HG02938 (cell line): ENCODE data around the gene LRRC70.
A peak's percentile ranks its signal among the peaks of the same experiment; 100 is the strongest.
"Not testable (repeated sequence)": the region's sequence is repeated elsewhere in the genome, so short reads cannot be mapped to it uniquely, and the experiment has no call there.

Experiments used
- ATAC-seq: cut with Tn5 transposase; IDR thresholded peaks from one replicate; pipeline ENCODE4 v1.9.1; 2021; ENCODE audit warnings: mild to moderate bottlenecking, moderate library complexity; ENCODE audit not compliant: unreplicated experiment

Gene LRRC70

DNA sequence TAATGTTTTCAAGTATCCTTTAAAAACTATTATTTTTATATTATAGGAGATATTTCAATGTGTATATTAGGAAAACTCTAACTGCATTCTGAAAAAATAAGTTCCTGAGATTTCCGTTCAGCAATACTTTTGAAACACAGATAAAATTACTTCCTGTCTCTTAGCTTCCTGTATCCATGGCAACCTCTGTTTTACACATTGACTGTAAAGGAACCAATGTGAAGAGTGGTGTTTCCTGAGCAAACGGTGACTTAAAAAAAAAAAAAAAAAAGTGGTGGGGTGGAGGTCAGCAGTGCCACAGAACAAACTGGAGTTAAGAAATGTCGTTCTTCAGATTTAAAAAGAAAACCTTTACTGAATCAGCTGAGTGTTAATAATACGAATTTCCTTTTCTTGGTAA lies at the start of gene LRRC70:
TSS of gene LRRC70 (plus strand) at position 280 of the 400 bp plus-strand sequence. CDS start 620 bp downstream, outside the sequence.
- peak; percentile 94 for ATAC-seq

GRCh38 chr5:62533597-62533996 lies 45.0 kb upstream of the LRRC70 start:
- no peak for ATAC-seq

DNA sequence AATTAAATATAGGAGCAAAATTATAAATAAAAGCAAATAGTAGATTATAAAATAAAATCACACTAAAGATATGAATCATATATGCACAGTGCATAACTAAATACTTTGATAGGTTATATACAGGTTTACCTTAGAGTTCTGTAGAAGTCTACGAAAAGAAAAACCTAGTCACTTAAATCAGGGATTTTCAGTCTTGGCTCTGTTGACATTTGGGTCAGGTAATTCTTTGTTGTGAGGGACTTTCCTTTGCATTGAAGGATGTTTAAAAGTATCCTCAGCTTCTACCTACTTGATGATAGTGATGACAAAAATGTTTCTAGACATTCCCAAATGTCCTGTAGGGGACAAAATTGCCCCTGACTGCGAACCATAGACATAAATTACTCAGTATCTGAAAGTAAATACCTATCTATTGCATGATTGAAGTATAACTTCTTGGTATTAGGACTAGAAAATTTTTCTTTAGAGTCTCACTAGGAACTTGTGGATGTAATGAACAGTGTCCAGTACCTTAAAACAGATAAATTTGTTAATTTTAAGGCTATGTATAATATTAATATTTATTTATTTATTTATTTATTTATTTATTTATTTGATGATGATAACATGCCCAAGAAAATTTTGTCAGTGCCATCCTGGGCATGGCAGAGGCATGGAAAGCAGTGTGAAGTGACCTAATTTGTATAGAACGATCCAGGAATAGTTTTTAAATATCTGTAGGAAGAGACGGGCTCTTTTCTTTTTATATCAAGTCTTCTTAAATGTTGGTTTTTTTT lies 44.0 kb upstream of the LRRC70 start:
- no peak for ATAC-seq

DNA sequence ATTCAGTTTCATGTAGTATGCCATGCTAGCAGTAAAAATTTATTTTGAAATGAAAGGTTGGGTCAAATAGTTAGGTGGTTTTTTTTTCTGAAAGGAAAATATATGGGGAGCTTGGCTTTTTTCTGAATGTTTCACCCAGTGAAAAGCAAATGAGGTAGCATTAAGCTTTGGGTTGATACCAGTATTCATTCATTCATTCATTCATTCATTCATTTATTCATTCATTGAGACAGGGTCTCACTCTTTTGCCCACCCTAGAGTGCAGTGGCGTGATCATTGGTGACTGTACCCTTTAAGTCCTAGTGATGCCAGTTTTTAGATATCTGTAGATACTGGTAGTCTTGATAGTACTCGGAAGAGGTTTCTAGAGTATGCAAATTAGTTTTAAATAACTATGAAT lies 42.4 kb upstream of the LRRC70 start:
- ATAC-seq: no peak

DNA sequence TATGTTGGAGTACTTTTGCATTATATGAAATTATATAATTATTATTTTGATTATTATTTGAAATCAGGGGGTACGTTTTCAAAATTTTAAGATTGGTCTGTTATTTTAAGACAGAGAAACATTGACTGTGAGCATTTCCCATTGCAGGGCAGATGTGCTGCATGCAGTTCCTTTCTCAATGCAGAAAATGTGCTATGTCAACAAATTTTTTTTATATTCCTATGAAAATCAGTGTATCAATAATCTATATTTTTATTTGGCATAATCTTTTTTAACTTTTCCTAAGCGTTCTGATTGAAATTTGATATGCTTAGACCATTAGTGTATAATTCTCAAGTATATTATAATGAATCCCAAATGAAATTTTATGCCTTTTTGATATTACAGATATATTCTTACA lies 41.8 kb upstream of the LRRC70 start:
- ATAC-seq: no peak

GRCh38 chr5:62538017-62538942 lies 40.3 kb upstream of the LRRC70 start:
- peak; percentile 58 for ATAC-seq

DNA sequence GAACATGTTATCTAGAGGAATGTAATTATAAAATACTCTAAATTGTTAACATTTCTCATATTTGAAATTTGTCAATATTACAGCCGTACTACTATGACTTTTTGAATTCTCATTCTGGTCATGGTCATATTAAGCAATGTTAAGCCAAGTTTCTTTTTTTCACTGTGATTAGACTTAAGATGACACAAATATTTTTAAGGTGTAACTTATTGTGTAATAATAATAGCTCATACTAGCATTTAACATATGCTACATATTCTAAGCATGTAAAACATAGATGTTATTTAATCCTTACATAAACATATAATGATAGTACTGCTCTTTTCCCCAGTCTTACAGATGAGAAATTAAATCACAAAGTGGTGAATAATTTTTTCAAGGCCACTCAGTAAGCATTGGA lies 35.9 kb upstream of the LRRC70 start:
- no peak for ATAC-seq

DNA sequence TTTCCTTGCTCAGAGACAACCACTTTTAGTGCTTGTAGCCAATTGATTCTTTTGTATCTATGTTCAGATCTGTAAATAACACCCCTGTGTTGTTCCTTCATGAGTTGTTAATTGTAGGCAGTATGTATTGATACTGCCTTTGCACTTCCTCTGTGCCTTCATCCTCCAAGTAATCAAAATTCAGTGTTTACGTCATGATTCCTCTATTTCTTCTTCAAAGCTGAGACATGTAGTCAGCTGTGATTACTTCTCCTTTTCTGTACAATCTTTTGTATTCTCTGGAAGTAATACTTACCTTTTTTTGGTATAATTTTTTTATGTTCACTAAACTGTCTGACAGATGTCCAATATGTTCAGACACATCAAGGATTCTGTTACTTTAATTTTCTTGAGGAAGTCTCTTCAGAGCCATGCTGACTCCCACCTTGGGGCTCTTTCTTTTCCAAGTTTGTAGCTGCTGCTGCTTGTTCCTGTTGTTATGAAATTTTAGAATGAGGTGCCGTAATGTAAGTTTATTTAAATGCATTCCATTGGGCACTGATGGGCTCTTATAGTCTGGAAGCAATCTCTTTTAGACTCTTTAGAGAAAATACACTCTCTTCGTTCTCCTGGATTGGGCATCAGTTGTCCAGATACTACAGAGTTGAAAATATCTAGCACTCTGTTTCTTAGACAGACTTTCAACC lies 30.5 kb upstream of the LRRC70 start:
- no peak for ATAC-seq

DNA sequence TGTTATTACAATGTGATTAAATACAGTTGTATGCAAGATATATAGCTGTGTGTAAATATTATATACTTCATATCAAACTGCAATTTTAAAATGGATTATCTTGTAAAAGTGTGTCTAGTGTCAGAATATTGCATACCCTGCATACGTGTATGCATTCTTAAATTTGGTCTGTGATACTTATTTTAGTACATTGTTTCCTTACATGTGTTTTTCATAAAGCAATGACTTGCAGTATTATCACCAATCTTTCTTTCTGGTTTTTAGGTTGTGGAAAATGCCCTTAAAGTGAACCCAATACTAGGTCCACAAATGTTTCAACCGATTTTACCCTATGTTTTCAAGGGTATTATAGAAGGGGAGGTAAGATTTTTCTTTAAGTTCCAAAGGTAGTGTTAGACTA lies 28.5 kb upstream of the LRRC70 start:
- ATAC-seq: no peak

DNA sequence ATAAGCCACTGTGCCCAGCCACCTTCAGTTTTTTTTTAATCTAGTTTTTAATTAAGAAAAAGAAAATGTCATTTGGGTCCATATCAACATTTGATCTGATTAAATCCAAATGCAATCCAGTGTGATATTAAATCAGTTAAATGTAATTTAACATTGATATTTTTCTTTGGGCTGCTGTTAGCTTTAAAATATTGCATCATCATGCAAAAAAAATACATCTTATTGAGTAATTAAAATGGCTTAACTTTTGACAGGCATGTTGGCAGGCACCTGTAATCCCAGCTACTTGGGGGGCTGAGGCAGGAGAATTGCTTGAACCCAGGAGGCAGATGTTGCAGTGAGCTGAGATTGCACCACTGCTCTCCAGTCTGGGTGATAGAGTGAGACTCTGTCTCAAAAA lies 22.7 kb upstream of the LRRC70 start:
- no peak for ATAC-seq

DNA sequence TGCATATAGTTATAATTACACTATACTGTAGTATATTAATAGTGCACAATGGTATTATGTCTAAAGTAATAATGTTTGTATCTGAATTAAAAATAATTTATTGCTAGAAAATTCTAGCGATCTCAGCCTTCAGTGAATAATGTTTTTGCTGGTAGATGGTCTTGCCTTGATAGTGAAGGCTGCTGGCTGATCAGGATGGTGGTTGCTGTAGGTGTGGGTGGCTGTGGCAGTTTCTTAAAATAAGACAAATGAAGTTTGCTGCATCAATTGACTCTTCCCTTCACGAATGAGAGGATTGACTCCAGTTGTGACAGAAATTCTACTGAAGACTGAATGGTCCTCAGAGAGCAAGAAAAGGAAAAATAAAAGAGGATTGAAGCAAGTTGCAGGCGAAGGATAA lies 19.7 kb upstream of the LRRC70 start:
- no peak for ATAC-seq

DNA sequence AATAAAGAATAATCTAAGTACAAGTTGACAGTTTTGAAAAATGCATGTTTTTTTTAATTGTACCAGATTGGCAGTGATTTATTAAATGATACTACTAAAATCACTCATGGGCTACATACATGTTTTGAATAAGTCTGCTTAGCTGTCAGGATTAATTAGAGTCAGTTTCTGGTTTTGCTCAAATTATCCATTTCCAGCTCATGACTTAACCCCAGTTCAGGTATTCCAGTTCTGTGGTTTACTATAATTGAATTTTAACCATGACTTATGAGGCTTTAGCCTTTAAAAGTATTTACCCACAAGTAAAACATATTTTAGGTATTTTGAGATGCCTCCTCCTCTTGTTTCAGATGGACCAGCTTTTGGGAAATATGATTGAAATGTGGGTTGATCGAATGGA lies 17.8 kb upstream of the LRRC70 start:
- no peak for ATAC-seq

GRCh38 chr5:62561896-62562295 lies 16.7 kb upstream of the LRRC70 start:
- ATAC-seq: no peak

DNA sequence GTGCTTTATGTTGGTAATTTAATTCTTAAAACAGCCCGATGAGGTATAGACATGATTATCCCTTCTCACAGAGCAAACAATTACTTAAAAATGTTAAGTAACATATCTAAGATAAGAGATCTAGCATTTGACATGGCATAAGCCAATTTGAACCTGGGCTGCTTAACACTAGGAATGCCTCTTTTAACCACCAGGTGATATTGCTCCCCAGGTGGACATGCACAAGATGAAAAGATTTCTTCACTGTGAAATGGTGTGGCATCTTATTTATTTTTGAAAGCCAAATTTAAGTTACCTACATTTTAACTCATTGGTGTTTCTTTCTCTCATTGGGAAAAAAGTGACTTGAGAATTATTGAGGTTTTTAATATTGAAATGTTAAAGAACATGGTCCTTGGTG lies 15.8 kb upstream of the LRRC70 start:
- no peak for ATAC-seq

DNA sequence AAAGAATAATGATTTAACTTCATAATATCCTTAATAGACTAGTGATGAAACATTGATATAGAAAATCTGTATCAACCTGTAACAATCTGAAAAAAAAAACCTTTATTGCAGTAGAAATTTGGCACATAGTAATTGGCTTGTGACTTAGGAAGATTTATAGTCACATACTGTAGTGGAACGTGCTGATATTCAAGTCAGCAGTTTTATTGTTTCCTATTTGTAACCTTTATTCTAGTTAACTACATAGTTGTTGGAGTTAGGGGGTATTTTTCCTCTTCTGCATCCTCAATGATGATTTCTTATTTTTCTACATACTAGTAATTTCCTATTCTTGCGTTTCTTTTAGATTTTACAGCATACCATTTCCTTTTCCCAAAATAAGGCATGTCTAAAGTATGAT lies 14.5 kb upstream of the LRRC70 start:
- no peak for ATAC-seq

- ATAC-seq: not testable (repeated sequence)
These were observed 12.9 kb upstream of the LRRC70 start for GRCh38 chr5:62565740-62566139.

GRCh38 chr5:62568143-62568542 lies 10.5 kb upstream of the LRRC70 start:
- ATAC-seq: no peak

- ATAC-seq: no peak
These were observed 9.7 kb upstream of the LRRC70 start for GRCh38 chr5:62568800-62569432.

- ATAC-seq: no peak
These were observed 9.1 kb upstream of the LRRC70 start for GRCh38 chr5:62569470-62569869.

- no peak for ATAC-seq
These were observed 5.6 kb upstream of the LRRC70 start for GRCh38 chr5:62572918-62573514.

- peak; percentile 58 for ATAC-seq
These were observed 4.0 kb upstream of the LRRC70 start for GRCh38 chr5:62574599-62574998.
